GM19035 (cell line): ENCODE measurements around the gene ST3GAL6.
"Not testable (repeated sequence)": the region's sequence is repeated elsewhere in the genome, so short reads cannot be mapped to it uniquely, and the experiment has no call there.

Experiments
- ATAC-seq: cut with Tn5 transposase; IDR thresholded peaks from one replicate; pipeline ENCODE4 v1.9.1; 2021; ENCODE audit not compliant: unreplicated experiment

The ST3GAL6 gene

GRCh38 chr3:98799479-98799878 lies 36.3 kb downstream of the ST3GAL6 start:
- no peak for ATAC-seq

- ATAC-seq = no peak
These were observed 37.3 kb downstream of the ST3GAL6 start for GRCh38 chr3:98800401-98800800.

- no peak for ATAC-seq
These were observed 38.1 kb downstream of the ST3GAL6 start for GRCh38 chr3:98801043-98801747.

GRCh38 chr3:98805571-98805970 lies 42.4 kb downstream of the ST3GAL6 start:
- no peak for ATAC-seq

- no peak for ATAC-seq
These were observed 43.4 kb downstream of the ST3GAL6 start for GRCh38 chr3:98806521-98806920.

GRCh38 chr3:98807011-98807410 lies 43.9 kb downstream of the ST3GAL6 start:
- no peak for ATAC-seq

GRCh38 chr3:98807561-98807960 lies 44.4 kb downstream of the ST3GAL6 start:
- ATAC-seq = no peak

GRCh38 chr3:98808071-98808470 lies 44.9 kb downstream of the ST3GAL6 start:
- ATAC-seq = no peak

- ATAC-seq = no peak
These were observed 46.4 kb downstream of the ST3GAL6 start for GRCh38 chr3:98809557-98809956.

GRCh38 chr3:98811048-98811447 lies 47.9 kb downstream of the ST3GAL6 start:
- ATAC-seq = no peak

GRCh38 chr3:98812851-98813374 lies 49.8 kb downstream of the ST3GAL6 start:
- ATAC-seq = no peak

- ATAC-seq = no peak
These were observed 51.8 kb downstream of the ST3GAL6 start for GRCh38 chr3:98814817-98815420.

GRCh38 chr3:98817547-98818041 lies 54.5 kb downstream of the ST3GAL6 start:
- peak; percentile 87 for ATAC-seq

- ATAC-seq = no peak
These were observed 57.9 kb downstream of the ST3GAL6 start for GRCh38 chr3:98821063-98821462.

GRCh38 chr3:98823791-98824190 lies 60.7 kb downstream of the ST3GAL6 start:
- ATAC-seq = no peak

GRCh38 chr3:98824256-98824655 lies 61.1 kb downstream of the ST3GAL6 start:
- ATAC-seq = no peak

- no peak for ATAC-seq
These were observed 63.0 kb downstream of the ST3GAL6 start for GRCh38 chr3:98826126-98826525.

GRCh38 chr3:98827221-98827920 lies 64.2 kb downstream of the ST3GAL6 start:
- no peak for ATAC-seq

- no peak for ATAC-seq
These were observed 66.2 kb downstream of the ST3GAL6 start for GRCh38 chr3:98829246-98829832.

GRCh38 chr3:98831060-98831459 lies 67.9 kb downstream of the ST3GAL6 start:
- not testable (repeated sequence) for ATAC-seq

- no peak for ATAC-seq
These were observed 76.7 kb downstream of the ST3GAL6 start for GRCh38 chr3:98839846-98840245.
